Activated CD4-positive, alpha-beta T cell treated with anti-CD3 and anti-CD28 coated beads, Interleukin-10, Interleukin-2, amounts not matched to agents 100 ng/mL and 50 ng/mL, durations not matched to agents 16 hours and 8 hours (primary cell): ENCODE results near the gene C9orf78.
"Not testable (repeated sequence)": the region's sequence is repeated elsewhere in the genome, so short reads cannot be mapped to it uniquely, and the experiment has no call there.

ENCODE experiments used
- DNase-seq: peaks from one replicate; pipeline ENCODE4 v3.0.0-alpha.2; 2020

Gene C9orf78

GRCh38 chr9:129809346-129809745 is 25.7 kb downstream of the C9orf78 start:
- DNase-seq = no peak

GRCh38 chr9:129806061-129806460 is 29.0 kb downstream of the C9orf78 start:
- no peak for DNase-seq

- peak; percentile 23 for DNase-seq
Measured at GRCh38 chr9:129803676-129804060, 31.4 kb downstream of the C9orf78 start.

- peak; percentile 96 for DNase-seq
Measured at GRCh38 chr9:129802833-129803675, 32.0 kb downstream of the C9orf78 start, which contains the start of gene TOR1B. TOR1B (plus strand) TSS chr9:129803184; CDS start chr9:129803213, 29 bp downstream.

GRCh38 chr9:129801504-129801903 is 33.6 kb downstream of the C9orf78 start:
- no peak for DNase-seq

GRCh38 chr9:129798973-129799372 is 36.1 kb downstream of the C9orf78 start:
- DNase-seq = no peak

GRCh38 chr9:129796029-129796428 is 39.0 kb downstream of the C9orf78 start:
- DNase-seq = not testable (repeated sequence)

- no peak for DNase-seq
Measured at GRCh38 chr9:129794549-129794948, 40.5 kb downstream of the C9orf78 start.

GRCh38 chr9:129786481-129786880 is 48.6 kb downstream of the C9orf78 start:
- no peak for DNase-seq

GRCh38 chr9:129785866-129786265 is 49.2 kb downstream of the C9orf78 start:
- no peak for DNase-seq

- DNase-seq = not testable (repeated sequence)
Measured at GRCh38 chr9:129784970-129785369, 50.1 kb downstream of the C9orf78 start.

GRCh38 chr9:129783516-129784361 is 51.3 kb downstream of the C9orf78 start:
- DNase-seq = peak; percentile 81

GRCh38 chr9:129781981-129782380 is 53.1 kb downstream of the C9orf78 start:
- DNase-seq = no peak

GRCh38 chr9:129781131-129781530 is 53.9 kb downstream of the C9orf78 start:
- DNase-seq = no peak

GRCh38 chr9:129779560-129780190 is 55.4 kb downstream of the C9orf78 start:
- DNase-seq = no peak

GRCh38 chr9:129778469-129778868 is 56.6 kb downstream of the C9orf78 start:
- DNase-seq = no peak

GRCh38 chr9:129777769-129778130 is 57.3 kb downstream of the C9orf78 start:
- no peak for DNase-seq
